H1 (cell line): ENCODE results near the gene APP. TPM values are rescaled to one million over a fixed set of nuclear protein-coding genes. Genes with fewer than 3 reads are reported as not detected.

Experiments
- ASH2L ChIP-seq: fragments of 200-600, 300-600 bp; sonication (generic); IDR thresholded peaks from one replicate; pipeline ENCODE4 v1.7.1; 2017; ENCODE audit warnings: low read length
- CBX5 ChIP-seq: fragments of 300-800, 300-1000 bp; sonication (generic); IDR thresholded peaks from 2 replicates; pipeline ENCODE4 v1.7.1; 2016; ENCODE audit warnings: antibody characterized with exemption, low read length, low read depth
- POU5F1 ChIP-seq: IDR thresholded peaks from 2 replicates; pipeline ENCODE4 v1.6.1; 2011; ENCODE audit warnings: low read depth, mild to moderate bottlenecking, low read length, moderate library complexity
- RFX5 ChIP-seq: IDR thresholded peaks from 2 replicates; pipeline ENCODE4 v1.6.1; 2011; ENCODE audit warnings: low read depth, low read length, improper control_type of control experiment, borderline replicate concordance
- RXRA ChIP-seq: IDR thresholded peaks from 2 replicates; pipeline ENCODE4 v1.6.1; 2011; ENCODE audit warnings: low read depth, mild to moderate bottlenecking, low read length, moderate library complexity; ENCODE audit not compliant: insufficient read depth
- SIN3A ChIP-seq, 2 experiments: IDR thresholded peaks in 1 of 2; conservative IDR thresholded peaks in 1 of 2; 2 replicates each; pipeline ENCODE4 v1.6.1; 2011 to 2012; ENCODE audit warnings: low read length in 2 of 2, improper control_type of control experiment in 1 of 2, low read depth in 1 of 2, mild to moderate bottlenecking in 1 of 2
- TBP ChIP-seq: IDR thresholded peaks from 2 replicates; pipeline ENCODE4 v1.6.1; 2011; ENCODE audit warnings: low read depth, low read length, improper control_type of control experiment
- polyA plus RNA-seq, 7 experiments: library from polyadenylated mRNA; depleted of rRNA in 3 of 7; stranded (reverse) in 5 of 7; unstranded in 2 of 7; fragments of >200 nt in 5 of 7; fragments of 200-250 nt in 2 of 7; gene quantifications; 1 replicate in 5 of 7; 2 replicates in 1 of 7; 4 replicates in 1 of 7; pipeline versions ENCODE4 v1.2.1 to v1.2.3, GENCODE V29; 2011 to 2013; ENCODE audit warnings: missing spikeins in 2 of 7, mixed read lengths in 2 of 7
- total RNA-seq: library from RNA; stranded (reverse); fragmentation: NEBNext Ultra II Directional; extraction: Animal tissue kit (Norgen Biotek cat#: 25700); gene quantifications from 2 replicates; pipeline ENCODE4 v1.2.1, GENCODE V29; 2021
- TF ChIP-seq, protein P1 (sequence below): fragments of 300-600 bp; sonication (generic); IDR thresholded peaks from 2 replicates; pipeline ENCODE4 v1.7.1; 2012; ENCODE audit warnings: low read length, moderate library complexity, mild to moderate bottlenecking, inconsistent platforms; ENCODE audit not compliant: insufficient replicate concordance

Gene APP
- total and polyA plus RNA-seq, 2 of the 8 experiments (the other 6 are each of a cell fraction or from before 2014, with no cell fraction given): 375 to 551 TPM

DNA sequence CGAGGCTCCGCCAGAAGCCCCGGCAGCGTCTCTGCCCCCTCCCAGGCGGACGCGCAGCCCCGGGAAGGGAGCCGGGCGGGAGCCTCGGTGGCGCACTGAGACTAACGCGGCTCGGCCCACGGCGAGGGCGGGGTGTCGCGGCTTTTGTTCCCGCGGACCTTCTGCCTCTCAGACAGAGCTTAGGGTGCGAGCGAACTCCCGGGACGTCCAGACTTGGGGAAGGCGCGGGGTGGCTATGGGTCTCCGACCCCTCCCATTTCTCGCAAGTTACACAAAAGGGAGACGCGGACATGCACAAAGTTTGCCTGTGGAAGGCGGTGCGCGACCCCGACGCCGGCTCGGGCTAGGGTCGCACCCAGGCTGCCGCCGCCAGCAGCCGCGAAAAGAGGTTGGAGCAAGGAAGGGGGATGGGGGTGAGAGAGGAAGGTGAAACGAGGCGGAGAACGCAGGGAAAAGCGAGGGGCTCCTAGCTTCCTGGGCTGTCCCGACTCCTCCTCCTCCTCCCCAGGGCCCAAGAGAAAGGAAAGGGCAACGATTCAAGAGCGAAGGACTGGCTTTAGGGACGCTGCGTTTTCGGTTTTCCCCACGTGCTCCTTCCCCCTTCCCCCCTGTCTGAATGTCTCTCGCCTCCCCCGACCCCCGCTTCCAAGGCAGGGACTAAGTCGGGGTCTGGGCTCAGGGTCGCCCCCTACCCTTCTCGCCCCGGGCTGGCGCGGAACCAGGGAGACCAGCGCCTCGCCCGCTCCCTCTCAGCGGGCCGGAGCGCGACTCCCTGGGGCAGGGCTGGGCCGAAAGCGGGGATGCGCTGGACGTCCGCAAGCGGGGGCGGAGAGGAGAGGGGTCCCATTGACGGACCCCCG, 729 bp downstream of the APP start (continued):
- TF ChIP-seq RFX5 (no peak), TBP (no peak), POU5F1 (no peak), RXRA (no peak), ASH2L (no peak), SIN3A (conservative IDR thresholded peaks at IDR 0.05 in 1 of 2, IDR thresholded peaks at IDR 0.05 in 1 of 2; ENCODE audit: low read depth in 1 of 2, low read length in 2 of 2) (peak in 1 of 2 experiments; percentile 35; a peak in 2 of 4 replicates), CBX5 (no peak)
- TF ChIP-seq, protein P1, sequence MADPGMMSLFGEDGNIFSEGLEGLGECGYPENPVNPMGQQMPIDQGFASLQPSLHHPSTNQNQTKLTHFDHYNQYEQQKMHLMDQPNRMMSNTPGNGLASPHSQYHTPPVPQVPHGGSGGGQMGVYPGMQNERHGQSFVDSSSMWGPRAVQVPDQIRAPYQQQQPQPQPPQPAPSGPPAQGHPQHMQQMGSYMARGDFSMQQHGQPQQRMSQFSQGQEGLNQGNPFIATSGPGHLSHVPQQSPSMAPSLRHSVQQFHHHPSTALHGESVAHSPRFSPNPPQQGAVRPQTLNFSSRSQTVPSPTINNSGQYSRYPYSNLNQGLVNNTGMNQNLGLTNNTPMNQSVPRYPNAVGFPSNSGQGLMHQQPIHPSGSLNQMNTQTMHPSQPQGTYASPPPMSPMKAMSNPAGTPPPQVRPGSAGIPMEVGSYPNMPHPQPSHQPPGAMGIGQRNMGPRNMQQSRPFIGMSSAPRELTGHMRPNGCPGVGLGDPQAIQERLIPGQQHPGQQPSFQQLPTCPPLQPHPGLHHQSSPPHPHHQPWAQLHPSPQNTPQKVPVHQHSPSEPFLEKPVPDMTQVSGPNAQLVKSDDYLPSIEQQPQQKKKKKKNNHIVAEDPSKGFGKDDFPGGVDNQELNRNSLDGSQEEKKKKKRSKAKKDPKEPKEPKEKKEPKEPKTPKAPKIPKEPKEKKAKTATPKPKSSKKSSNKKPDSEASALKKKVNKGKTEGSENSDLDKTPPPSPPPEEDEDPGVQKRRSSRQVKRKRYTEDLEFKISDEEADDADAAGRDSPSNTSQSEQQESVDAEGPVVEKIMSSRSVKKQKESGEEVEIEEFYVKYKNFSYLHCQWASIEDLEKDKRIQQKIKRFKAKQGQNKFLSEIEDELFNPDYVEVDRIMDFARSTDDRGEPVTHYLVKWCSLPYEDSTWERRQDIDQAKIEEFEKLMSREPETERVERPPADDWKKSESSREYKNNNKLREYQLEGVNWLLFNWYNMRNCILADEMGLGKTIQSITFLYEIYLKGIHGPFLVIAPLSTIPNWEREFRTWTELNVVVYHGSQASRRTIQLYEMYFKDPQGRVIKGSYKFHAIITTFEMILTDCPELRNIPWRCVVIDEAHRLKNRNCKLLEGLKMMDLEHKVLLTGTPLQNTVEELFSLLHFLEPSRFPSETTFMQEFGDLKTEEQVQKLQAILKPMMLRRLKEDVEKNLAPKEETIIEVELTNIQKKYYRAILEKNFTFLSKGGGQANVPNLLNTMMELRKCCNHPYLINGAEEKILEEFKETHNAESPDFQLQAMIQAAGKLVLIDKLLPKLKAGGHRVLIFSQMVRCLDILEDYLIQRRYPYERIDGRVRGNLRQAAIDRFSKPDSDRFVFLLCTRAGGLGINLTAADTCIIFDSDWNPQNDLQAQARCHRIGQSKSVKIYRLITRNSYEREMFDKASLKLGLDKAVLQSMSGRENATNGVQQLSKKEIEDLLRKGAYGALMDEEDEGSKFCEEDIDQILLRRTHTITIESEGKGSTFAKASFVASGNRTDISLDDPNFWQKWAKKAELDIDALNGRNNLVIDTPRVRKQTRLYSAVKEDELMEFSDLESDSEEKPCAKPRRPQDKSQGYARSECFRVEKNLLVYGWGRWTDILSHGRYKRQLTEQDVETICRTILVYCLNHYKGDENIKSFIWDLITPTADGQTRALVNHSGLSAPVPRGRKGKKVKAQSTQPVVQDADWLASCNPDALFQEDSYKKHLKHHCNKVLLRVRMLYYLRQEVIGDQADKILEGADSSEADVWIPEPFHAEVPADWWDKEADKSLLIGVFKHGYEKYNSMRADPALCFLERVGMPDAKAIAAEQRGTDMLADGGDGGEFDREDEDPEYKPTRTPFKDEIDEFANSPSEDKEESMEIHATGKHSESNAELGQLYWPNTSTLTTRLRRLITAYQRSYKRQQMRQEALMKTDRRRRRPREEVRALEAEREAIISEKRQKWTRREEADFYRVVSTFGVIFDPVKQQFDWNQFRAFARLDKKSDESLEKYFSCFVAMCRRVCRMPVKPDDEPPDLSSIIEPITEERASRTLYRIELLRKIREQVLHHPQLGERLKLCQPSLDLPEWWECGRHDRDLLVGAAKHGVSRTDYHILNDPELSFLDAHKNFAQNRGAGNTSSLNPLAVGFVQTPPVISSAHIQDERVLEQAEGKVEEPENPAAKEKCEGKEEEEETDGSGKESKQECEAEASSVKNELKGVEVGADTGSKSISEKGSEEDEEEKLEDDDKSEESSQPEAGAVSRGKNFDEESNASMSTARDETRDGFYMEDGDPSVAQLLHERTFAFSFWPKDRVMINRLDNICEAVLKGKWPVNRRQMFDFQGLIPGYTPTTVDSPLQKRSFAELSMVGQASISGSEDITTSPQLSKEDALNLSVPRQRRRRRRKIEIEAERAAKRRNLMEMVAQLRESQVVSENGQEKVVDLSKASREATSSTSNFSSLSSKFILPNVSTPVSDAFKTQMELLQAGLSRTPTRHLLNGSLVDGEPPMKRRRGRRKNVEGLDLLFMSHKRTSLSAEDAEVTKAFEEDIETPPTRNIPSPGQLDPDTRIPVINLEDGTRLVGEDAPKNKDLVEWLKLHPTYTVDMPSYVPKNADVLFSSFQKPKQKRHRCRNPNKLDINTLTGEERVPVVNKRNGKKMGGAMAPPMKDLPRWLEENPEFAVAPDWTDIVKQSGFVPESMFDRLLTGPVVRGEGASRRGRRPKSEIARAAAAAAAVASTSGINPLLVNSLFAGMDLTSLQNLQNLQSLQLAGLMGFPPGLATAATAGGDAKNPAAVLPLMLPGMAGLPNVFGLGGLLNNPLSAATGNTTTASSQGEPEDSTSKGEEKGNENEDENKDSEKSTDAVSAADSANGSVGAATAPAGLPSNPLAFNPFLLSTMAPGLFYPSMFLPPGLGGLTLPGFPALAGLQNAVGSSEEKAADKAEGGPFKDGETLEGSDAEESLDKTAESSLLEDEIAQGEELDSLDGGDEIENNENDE: no peak
